Endodermal cell (in vitro differentiated cells): ENCODE results near the gene USF2. TPM values are rescaled to one million over a fixed set of nuclear protein-coding genes. Genes with fewer than 3 reads are reported as not detected.

ENCODE experiments used
- DNase-seq: peaks from one replicate; pipeline ENCODE4 v3.0.0-alpha.2; 2017
- H3K27ac ChIP-seq: 2 replicates; pipeline ENCODE4 v1.5.1; 2013; ENCODE audit warnings: mild to moderate bottlenecking, low read depth, low read length, moderate library complexity
- H3K27me3 ChIP-seq: 2 replicates; pipeline ENCODE4 v1.6.1; 2013; ENCODE audit warnings: mild to moderate bottlenecking, low read length, moderate library complexity; ENCODE audit not compliant: insufficient read depth, control insufficient read depth, poor library complexity, severe bottlenecking
- H3K36me3 ChIP-seq: 2 replicates; pipeline ENCODE4 v1.7.0; 2013; ENCODE audit warnings: mild to moderate bottlenecking, low read length, moderate library complexity; ENCODE audit not compliant: control insufficient read depth, insufficient read depth
- H3K4me1 ChIP-seq: one replicate; pipeline ENCODE4 v1.7.0; 2013; ENCODE audit warnings: low read length; ENCODE audit not compliant: control insufficient read depth, insufficient read depth
- H3K4me3 ChIP-seq: 2 replicates; pipeline ENCODE4 v1.5.1; 2013; ENCODE audit warnings: mild to moderate bottlenecking, low read length, moderate library complexity
- H3K9ac ChIP-seq: 2 replicates; pipeline ENCODE4 v1.6.1; 2013; ENCODE audit warnings: mild to moderate bottlenecking, low read length, moderate library complexity; ENCODE audit not compliant: poor library complexity, severe bottlenecking; ENCODE audit errors: extremely low read depth
- H3K9me3 ChIP-seq: 2 replicates; pipeline ENCODE4 v1.6.1; 2013; ENCODE audit warnings: mild to moderate bottlenecking, low read length, moderate library complexity; ENCODE audit not compliant: control insufficient read depth
- H3K27ac Mint-ChIP-seq: 2 replicates; pipeline ENCODE4 v1.8.0; 2020; ENCODE audit warnings: mixed read lengths
- H3K27me3 Mint-ChIP-seq: 2 replicates; pipeline ENCODE4 v1.8.0; 2021; ENCODE audit warnings: mild to moderate bottlenecking, mixed read lengths; ENCODE audit not compliant: insufficient read depth
- H3K36me3 Mint-ChIP-seq: 2 replicates; pipeline ENCODE4 v1.8.0; 2020; ENCODE audit warnings: low read depth, mixed read lengths
- H3K4me1 Mint-ChIP-seq: 2 replicates; pipeline ENCODE4 v1.8.0; 2020; ENCODE audit warnings: mixed read lengths
- H3K4me3 Mint-ChIP-seq: 2 replicates; pipeline ENCODE4 v1.8.0; 2020; ENCODE audit warnings: mild to moderate bottlenecking, moderate library complexity, mixed read lengths
- H3K9me3 Mint-ChIP-seq: 2 replicates; pipeline ENCODE4 v1.8.0; 2020; ENCODE audit warnings: mild to moderate bottlenecking, mixed read lengths
- WGBS, 2 experiments: methylation state at CpG; one replicate each; pipeline versions ENCODE4 v1.1.5 to v1.1.7; 2013; ENCODE audit warnings: missing lambda C conversion rate in 2 of 2, mixed read lengths in 1 of 2; ENCODE audit not compliant: insufficient coverage in 1 of 2, insufficient read length in 1 of 2; 5-methylcytosine and 5-hydroxymethylcytosine counted together
- total RNA-seq, 2 donors: library from RNA; stranded (reverse); fragmentation: NEBNext Ultra II Directional in 1 of 2; extraction: Animal tissue kit (Norgen Biotek cat#: 25700) in 1 of 2; gene quantifications; 2 replicates in 1 of 2; 3 replicates in 1 of 2; pipeline ENCODE4 v1.2.1, GENCODE V29; 2021
- TF ChIP-seq, protein P1 (sequence below): fragments of 200-600 bp; sonication (generic); conservative IDR thresholded peaks from 2 replicates; pipeline ENCODE4 v1.5.0; 2021; ENCODE audit warnings: antibody characterized with exemption, mild to moderate bottlenecking

USF2 gene
- total RNA-seq, 2 donors from 2014 or later = 111 to 121 TPM

DNA sequence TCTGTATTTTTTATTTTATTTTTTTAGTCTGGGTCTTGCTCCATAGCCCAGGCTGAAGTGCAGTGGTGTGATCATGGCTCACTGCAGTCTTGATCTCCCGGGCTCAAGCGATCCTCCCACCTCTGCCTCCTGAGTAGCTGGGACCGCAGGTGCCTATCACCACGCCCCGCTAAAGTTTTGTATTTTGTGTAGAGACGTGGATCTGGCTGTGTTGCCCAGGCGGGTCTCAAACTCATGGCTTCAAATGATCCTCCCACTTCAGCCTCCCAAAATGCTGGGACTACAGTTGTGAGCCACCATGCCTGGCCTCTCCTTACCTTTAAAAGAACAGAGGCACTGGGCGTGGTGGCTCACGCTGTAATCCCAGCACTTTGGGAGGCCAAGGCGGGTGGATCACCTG is 19.0 kb downstream of the USF2 start:
- Mint-ChIP-seq H3K36me3 (no peaks in the 10 kb centered on the region), H3K4me3 (no peak overlapping the region), H3K27me3 (peaks cover 13% of the 10 kb centered on the region), H3K4me1 (peaks cover 11% of the 10 kb centered on the region), H3K27ac (no peak overlapping the region), H3K9me3 (no peaks in the 10 kb centered on the region)
- no peaks in the 10 kb centered on the region for H3K36me3 ChIP-seq
- TF ChIP-seq, protein P1, sequence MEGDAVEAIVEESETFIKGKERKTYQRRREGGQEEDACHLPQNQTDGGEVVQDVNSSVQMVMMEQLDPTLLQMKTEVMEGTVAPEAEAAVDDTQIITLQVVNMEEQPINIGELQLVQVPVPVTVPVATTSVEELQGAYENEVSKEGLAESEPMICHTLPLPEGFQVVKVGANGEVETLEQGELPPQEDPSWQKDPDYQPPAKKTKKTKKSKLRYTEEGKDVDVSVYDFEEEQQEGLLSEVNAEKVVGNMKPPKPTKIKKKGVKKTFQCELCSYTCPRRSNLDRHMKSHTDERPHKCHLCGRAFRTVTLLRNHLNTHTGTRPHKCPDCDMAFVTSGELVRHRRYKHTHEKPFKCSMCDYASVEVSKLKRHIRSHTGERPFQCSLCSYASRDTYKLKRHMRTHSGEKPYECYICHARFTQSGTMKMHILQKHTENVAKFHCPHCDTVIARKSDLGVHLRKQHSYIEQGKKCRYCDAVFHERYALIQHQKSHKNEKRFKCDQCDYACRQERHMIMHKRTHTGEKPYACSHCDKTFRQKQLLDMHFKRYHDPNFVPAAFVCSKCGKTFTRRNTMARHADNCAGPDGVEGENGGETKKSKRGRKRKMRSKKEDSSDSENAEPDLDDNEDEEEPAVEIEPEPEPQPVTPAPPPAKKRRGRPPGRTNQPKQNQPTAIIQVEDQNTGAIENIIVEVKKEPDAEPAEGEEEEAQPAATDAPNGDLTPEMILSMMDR = no peak
- DNase-seq = no peak
- no peak overlapping the region for H3K9ac ChIP-seq
- no peaks in the 10 kb centered on the region for H3K27me3 ChIP-seq
- 86 to 88% methylated on average over 6 to 10 of the region's 10 CpGs for WGBS, 2 experiments
- H3K4me3 ChIP-seq = no peak overlapping the region
- H3K9me3 ChIP-seq = no peaks in the 10 kb centered on the region
- no peak overlapping the region for H3K27ac ChIP-seq
- H3K4me1 ChIP-seq = no peaks in the 10 kb centered on the region

DNA sequence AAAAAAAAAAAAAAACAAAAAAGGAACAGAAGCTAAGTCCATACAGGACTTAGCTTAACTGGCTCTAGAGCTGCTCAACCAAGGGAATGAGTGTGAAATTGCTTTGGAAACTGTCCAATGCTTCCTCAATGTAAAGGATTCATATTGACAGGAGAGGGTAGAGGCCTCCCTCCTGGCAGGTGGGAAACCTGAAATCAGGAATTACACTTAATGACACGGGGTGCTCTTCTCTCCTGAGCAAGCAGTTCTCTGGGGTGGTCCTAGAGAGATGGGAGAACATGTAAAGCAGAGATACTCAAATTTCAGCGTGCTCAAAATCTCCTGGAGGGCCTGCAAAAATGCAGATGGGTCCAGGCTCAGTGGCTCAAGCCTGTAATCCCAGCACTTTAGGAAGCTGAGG is 19.6 kb downstream of the USF2 start:
- no peak for DNase-seq
- Histone ChIP-seq H3K4me1 (no peaks in the 10 kb centered on the region), H3K9me3 (no peaks in the 10 kb centered on the region), H3K36me3 (no peaks in the 10 kb centered on the region), H3K9ac (no peak overlapping the region), H3K27ac (no peak overlapping the region), H3K4me3 (no peak overlapping the region), H3K27me3 (no peaks in the 10 kb centered on the region)
- TF ChIP-seq, protein P1 = no peak
- Mint-ChIP-seq H3K27ac (no peak overlapping the region), H3K9me3 (no peaks in the 10 kb centered on the region), H3K27me3 (peaks cover 7% of the 10 kb centered on the region), H3K4me1 (peaks cover 11% of the 10 kb centered on the region), H3K4me3 (no peak overlapping the region), H3K36me3 (no peaks in the 10 kb centered on the region)
- WGBS, 2 experiments = 78 to 80% methylated on average over 1 to 2 of the region's 2 CpGs

DNA sequence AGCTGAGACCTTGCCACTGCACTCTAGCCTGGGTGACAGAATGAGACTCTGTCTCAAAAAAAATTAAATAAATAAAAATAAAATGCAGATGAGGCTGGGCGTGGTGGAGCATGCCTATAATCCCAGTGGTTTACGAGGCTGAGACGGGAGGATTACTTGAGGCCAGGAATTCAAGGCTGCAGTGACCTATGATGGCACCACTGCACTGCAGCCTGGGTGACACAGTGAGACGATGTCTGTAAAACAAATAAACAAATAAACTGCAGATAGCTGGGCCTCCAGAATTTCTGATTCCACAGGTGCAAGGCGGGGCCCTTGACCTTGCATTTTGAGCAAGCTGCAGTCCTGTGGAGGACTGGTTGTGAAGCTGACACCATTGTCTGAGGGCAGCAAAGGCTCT is 20.1 kb downstream of the USF2 start:
- Histone ChIP-seq H3K4me1 (peaks cover 5% of the 10 kb centered on the region), H3K27me3 (no peaks in the 10 kb centered on the region), H3K9ac (no peak overlapping the region), H3K36me3 (no peaks in the 10 kb centered on the region), H3K9me3 (no peaks in the 10 kb centered on the region), H3K4me3 (no peak overlapping the region), H3K27ac (no peak overlapping the region)
- no peak for DNase-seq
- peaks cover 11% of the 10 kb centered on the region for H3K4me1 Mint-ChIP-seq
- WGBS, 2 experiments = 91 to 95% methylated on average over 5 of the region's 5 CpGs
- peaks cover 7% of the 10 kb centered on the region for H3K27me3 Mint-ChIP-seq
- H3K36me3 Mint-ChIP-seq = no peaks in the 10 kb centered on the region
- H3K9me3 Mint-ChIP-seq = no peaks in the 10 kb centered on the region
- H3K27ac Mint-ChIP-seq = no peak overlapping the region
- H3K4me3 Mint-ChIP-seq = no peak overlapping the region
- TF ChIP-seq, protein P1 = no peak
